ENCODE results near the gene STAM. TPM values are rescaled to one million over a fixed set of nuclear protein-coding genes. Genes with fewer than 3 reads are reported as not detected.

The STAM gene
- total RNA-seq, 2 donors from 2014 or later, result 16.5 to 16.8 TPM

- Histone ChIP-seq H3K9me3 (no peaks in the 10 kb centered on the region), H3K9ac (ENCODE audit: low read depth in 2 of 2, low read length in 2 of 2) (no peak overlapping the region), H3K4me1 (no peaks in the 10 kb centered on the region), H3K36me3 (no peaks in the 10 kb centered on the region), H3K27me3 (no peaks in the 10 kb centered on the region), H3K27ac (no peak overlapping the region), H3K4me3 (no peak overlapping the region)
- intact Hi-C loops (cut with DNase I), result no loop called here
- DNase-seq, result no peak
- no peak for TF ChIP-seq CTCF (IDR thresholded peaks at IDR 0.05)
Measured at GRCh38 chr10:17685233-17685840, 41.4 kb downstream of the STAM start.

GRCh38 chr10:17687117-17687831 lies 43.3 kb downstream of the STAM start:
- Histone ChIP-seq H3K27ac (no peak overlapping the region), H3K4me1 (no peaks in the 10 kb centered on the region), H3K4me3 (no peak overlapping the region), H3K36me3 (no peaks in the 10 kb centered on the region), H3K27me3 (no peaks in the 10 kb centered on the region), H3K9ac (ENCODE audit: low read depth in 2 of 2, low read length in 2 of 2) (no peak overlapping the region), H3K9me3 (no peaks in the 10 kb centered on the region)
- no peak for DNase-seq
- TF ChIP-seq CTCF (IDR thresholded peaks at IDR 0.05), result no peak
- intact Hi-C loops (cut with DNase I), result no loop called here

- intact Hi-C loops (cut with DNase I), result no loop called here
- no peak for TF ChIP-seq CTCF (IDR thresholded peaks at IDR 0.05)
Measured at GRCh38 chr10:17689137-17689536, 45.2 kb downstream of the STAM start.

GRCh38 chr10:17693009-17693408 lies 49.1 kb downstream of the STAM start:
- Histone ChIP-seq H3K27me3 (no peaks in the 10 kb centered on the region), H3K27ac (no peak overlapping the region), H3K4me1 (no peaks in the 10 kb centered on the region), H3K36me3 (no peaks in the 10 kb centered on the region), H3K9ac (ENCODE audit: low read depth in 2 of 2, low read length in 2 of 2) (no peak overlapping the region), H3K4me3 (no peak overlapping the region), H3K9me3 (no peaks in the 10 kb centered on the region)
- intact Hi-C loops (cut with DNase I), result no loop called here
- no peak for TF ChIP-seq CTCF (IDR thresholded peaks at IDR 0.05)
- no peak for DNase-seq

More at GRCh38 chr10:17689137-17689536, 45.2 kb downstream of the STAM start:
- Histone ChIP-seq H3K36me3 (no peaks in the 10 kb centered on the region), H3K4me1 (no peaks in the 10 kb centered on the region), H3K4me3 (no peak overlapping the region), H3K27ac (no peak overlapping the region), H3K9ac (ENCODE audit: low read depth in 2 of 2, low read length in 2 of 2) (no peak overlapping the region), H3K27me3 (no peaks in the 10 kb centered on the region), H3K9me3 (no peaks in the 10 kb centered on the region)
- no peak for DNase-seq

- Histone ChIP-seq H3K9me3 (no peaks in the 10 kb centered on the region), H3K4me3 (no peak overlapping the region), H3K4me1 (no peaks in the 10 kb centered on the region), H3K27me3 (no peaks in the 10 kb centered on the region), H3K36me3 (no peaks in the 10 kb centered on the region), H3K27ac (no peak overlapping the region), H3K9ac (ENCODE audit: low read depth in 2 of 2, low read length in 2 of 2) (no peak overlapping the region)
- TF ChIP-seq CTCF (IDR thresholded peaks at IDR 0.05), result no peak
- intact Hi-C loops (cut with DNase I), result no loop called here
- no peak for DNase-seq
Measured at GRCh38 chr10:17698696-17699095, 54.7 kb downstream of the STAM start.
